Prostate gland (tissue), 2 donors: ENCODE measurements around the gene ZNF83.

Experiments used
- CTCF ChIP-seq, 4 experiments: fragments of 200-600 bp in 2 of 4; fragments of 450-650 bp in 2 of 4; sonication (generic) in 2 of 4; IDR thresholded peaks; 1 replicate in 3 of 4; 2 replicates in 1 of 4; pipeline ENCODE4 v1.5.1; 2016 to 2019; ENCODE audit warnings: antibody characterized with exemption in 4 of 4, mild to moderate bottlenecking in 2 of 4, moderate library complexity in 2 of 4
- POLR2A ChIP-seq: fragments of 450-650 bp; IDR thresholded peaks from one replicate; pipeline ENCODE4 v1.6.1; 2016; ENCODE audit warnings: antibody characterized with exemption, mild to moderate bottlenecking

DNA sequence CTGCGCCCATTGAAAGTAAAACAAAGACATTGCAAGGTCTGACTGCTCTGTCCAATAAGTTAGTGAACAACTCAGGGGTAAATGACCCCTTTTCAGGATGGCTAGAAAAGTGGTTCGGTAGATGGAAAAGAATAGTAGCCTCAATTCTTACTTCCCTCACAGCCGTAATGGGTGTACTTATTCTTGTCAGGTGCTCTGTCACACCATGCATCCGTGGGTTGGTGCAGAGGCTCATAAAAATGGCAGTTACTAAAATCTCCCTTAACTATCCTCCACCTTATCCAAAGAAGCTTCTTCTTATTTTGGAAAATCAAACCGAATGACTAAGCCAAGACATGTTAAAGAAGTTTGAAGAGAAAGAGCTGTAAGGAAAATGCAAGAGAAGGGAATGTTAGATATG lies 31.4 kb upstream of the ZNF83 start:
- TF ChIP-seq CTCF (IDR thresholded peaks at IDR 0.05): no peak
- no peak for TF ChIP-seq POLR2A
